Sigmoid colon (tissue), 3 donors: Measurements from ENCODE around the gene HTD2.

Experiments
- CTCF ChIP-seq, 4 experiments: fragments of 450-650 bp in 3 of 4; fragments of 200-600 bp in 1 of 4; IDR thresholded peaks; one replicate each; pipeline ENCODE4 v1.5.1; 2016 to 2019; ENCODE audit warnings: antibody characterized with exemption in 4 of 4, mild to moderate bottlenecking in 3 of 4, moderate library complexity in 2 of 4
- POLR2A ChIP-seq, 2 donors: fragments of 450-650 bp; IDR thresholded peaks; one replicate each; pipeline ENCODE4 v1.6.1; 2016; ENCODE audit warnings: antibody characterized with exemption in 2 of 2, mild to moderate bottlenecking in 2 of 2, moderate library complexity in 2 of 2

DNA sequence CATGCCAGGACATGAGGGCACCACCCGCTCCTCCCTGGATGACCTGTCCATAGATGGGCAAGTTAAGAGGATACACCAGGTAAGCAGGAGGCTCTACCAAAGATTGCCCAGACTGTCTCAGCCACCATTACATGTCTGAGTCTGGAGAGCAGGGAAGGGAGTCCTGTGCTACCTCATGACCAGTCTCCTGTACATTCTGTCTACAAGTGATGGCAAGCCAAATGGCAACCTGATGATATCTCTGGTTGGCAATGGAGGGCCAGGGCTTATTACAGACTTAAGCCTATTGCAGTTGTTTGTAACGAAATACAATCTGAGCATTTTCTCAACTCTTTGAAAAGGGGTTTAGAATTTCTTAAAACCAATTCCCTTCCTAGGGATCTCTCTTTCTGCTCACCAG lies 37.0 kb upstream of the HTD2 start:
- TF ChIP-seq POLR2A (IDR thresholded peaks at IDR 0.05) (no peak), CTCF (IDR thresholded peaks at IDR 0.05) (no peak)
